AG08395 (cell line): Measurements from ENCODE around the gene MYO18B.

Experiments used
- DNase-seq: peaks from one replicate; pipeline ENCODE4 v3.0.0; 2012; ENCODE audit warnings: mixed read lengths, low spot score

The MYO18B gene

GRCh38 chr22:26053737-26054316, 311.8 kb downstream of the MYO18B start:
- no peak for DNase-seq

GRCh38 chr22:26054841-26055605, 313.0 kb downstream of the MYO18B start:
- DNase-seq, result no peak

- DNase-seq, result no peak
Measured at GRCh38 chr22:26055693-26056092, 313.7 kb downstream of the MYO18B start.

- no peak for DNase-seq
Measured at GRCh38 chr22:26056455-26057200, 314.6 kb downstream of the MYO18B start.

GRCh38 chr22:26057731-26058130, 315.7 kb downstream of the MYO18B start:
- DNase-seq, result no peak

- no peak for DNase-seq
Measured at GRCh38 chr22:26064048-26064447, 322.1 kb downstream of the MYO18B start.

- DNase-seq, result no peak
Measured at GRCh38 chr22:26065847-26066246, 323.9 kb downstream of the MYO18B start.

- DNase-seq, result no peak
Measured at GRCh38 chr22:26066534-26066933, 324.5 kb downstream of the MYO18B start.

- DNase-seq, result no peak
Measured at GRCh38 chr22:26068571-26068970, 326.6 kb downstream of the MYO18B start.

GRCh38 chr22:26072621-26073020, 330.6 kb downstream of the MYO18B start:
- DNase-seq, result no peak

GRCh38 chr22:26075251-26075650, 333.3 kb downstream of the MYO18B start:
- DNase-seq, result no peak

- no peak for DNase-seq
Measured at GRCh38 chr22:26079009-26079408, 337.0 kb downstream of the MYO18B start.
